Measurements from ENCODE around the gene TPM2. TPM values are rescaled to one million over a fixed set of nuclear protein-coding genes. Genes with fewer than 3 reads are reported as not detected.
A peak's percentile ranks its signal among the peaks of the same experiment; 100 is the strongest.

The TPM2 gene
- polyA plus RNA-seq, 12 donors: 1,434 to 10,856 (median 6,506) TPM

DNA sequence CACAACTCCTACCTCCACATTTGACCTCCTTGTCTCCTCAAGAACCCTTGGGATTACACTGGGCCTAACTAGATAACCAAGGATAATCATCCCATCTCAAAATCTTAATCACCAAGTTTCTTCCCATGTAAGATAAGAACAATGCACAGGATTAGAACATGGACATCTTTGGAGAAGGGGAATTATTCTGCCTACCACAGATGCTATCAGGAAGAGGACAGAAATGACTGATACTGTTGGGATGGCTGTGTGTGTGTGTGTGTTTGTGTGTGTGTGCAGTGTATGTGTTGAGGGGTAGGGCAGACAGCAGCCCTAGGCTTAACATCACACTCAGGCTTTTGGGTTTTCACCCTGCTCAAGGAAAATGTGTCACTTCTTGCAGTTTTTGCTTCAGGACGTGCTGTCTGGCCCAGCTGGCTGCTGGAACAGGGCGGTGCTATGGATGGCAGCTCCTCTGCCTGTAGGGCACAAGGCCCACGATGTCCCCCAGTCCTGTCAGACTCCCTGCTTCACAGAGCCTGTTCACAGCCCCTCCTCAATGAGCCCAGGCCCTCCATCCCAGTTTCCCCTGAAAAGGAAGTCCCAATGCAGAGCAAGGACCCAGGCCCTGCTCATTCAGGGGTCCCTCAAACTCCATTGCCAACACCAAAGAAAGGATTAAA is 8.3 kb downstream of the TPM2 start:
- DNase-seq: no peak

DNA sequence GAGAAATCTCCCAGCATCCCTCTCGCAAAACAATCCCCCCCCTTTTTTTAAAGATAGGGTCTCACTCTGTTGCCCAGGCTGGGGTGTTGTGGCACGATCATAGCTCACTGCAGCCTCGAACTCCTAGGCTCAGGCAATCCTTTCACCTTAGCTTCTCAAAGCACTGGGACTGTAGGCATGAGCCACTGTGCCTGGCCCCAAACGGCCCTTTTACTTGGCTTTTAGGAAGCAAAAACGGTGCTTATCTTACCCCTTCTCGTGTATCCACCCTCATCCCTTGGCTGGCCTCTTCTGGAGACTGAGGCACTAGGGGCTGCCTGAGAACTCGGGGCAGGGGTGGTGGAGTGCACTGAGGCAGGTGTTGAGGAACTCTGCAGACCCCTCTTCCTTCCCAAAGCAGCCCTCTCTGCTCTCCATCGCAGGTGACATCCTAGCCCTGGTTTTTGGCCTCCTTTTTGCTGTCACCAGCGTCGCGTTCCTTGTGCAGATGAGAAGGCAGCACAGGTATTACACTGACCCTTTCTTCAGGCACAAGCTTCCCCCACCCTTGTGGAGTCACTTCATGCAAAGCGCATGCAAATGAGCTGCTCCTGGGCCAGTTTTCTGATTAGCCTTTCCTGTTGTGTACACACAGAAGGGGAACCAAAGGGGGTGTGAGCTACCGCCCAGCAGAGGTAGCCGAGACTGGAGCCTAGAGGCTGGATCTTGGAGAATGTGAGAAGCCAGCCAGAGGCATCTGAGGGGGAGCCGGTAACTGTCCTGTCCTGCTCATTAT is 9.2 kb downstream of the TPM2 start:
- DNase-seq: no peak

DNA sequence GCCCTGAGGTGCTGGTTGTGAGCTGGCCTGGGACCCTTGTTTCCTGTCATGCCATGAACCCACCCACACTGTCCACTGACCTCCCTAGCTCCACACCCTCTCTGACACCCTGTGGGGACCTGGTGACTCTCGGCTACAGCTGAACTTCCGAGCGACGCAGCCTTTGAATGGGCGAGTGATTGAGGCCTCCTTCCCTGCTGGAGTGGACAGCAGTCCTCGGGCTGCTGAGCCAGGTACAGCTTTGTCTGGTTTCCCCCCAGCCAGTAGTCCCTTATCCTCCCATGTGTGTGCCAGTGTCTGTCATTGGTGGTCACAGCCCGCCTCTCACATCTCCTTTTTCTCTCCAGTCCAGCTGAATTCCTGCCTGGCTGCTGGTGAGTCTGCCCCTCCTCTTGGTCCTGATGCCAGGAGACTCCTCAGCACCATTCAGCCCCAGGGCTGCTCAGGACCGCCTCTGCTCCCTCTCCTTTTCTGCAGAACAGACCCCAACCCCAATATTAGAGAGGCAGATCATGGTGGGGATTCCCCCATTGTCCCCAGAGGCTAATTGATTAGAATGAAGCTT is 9.9 kb downstream of the TPM2 start:
- DNase-seq: no peak

DNA sequence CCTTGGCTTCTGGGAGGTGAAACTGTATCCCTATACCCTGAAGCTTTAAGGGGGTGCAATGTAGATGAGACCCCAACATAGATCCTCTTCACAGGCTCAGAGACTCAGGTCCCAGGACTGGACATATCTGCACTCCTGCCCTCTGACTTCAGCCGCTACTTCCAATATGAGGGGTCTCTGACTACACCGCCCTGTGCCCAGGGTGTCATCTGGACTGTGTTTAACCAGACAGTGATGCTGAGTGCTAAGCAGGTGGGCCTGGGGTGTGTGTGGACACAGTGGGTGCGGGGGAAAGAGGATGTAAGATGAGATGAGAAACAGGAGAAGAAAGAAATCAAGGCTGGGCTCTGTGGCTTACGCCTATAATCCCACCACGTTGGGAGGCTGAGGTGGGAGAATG is 10.6 kb downstream of the TPM2 start:
- DNase-seq: no peak

DNA sequence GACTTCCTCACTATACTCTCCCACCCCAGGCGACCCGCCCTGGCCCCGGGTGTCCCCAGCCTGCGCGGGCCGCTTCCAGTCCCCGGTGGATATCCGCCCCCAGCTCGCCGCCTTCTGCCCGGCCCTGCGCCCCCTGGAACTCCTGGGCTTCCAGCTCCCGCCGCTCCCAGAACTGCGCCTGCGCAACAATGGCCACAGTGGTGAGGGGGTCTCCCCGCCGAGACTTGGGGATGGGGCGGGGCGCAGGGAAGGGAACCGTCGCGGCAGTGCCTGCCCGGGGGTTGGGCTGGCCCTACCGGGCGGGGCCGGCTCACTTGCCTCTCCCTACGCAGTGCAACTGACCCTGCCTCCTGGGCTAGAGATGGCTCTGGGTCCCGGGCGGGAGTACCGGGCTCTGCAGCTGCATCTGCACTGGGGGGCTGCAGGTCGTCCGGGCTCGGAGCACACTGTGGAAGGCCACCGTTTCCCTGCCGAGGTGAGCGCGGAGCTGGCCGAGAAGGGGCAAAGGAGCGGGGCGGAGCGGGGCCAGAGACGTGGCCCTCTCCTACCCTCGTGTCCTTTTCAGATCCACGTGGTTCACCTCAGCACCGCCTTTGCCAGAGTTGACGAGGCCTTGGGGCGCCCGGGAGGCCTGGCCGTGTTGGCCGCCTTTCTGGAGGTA is 13.9 kb downstream of the TPM2 start:
- DNase-seq: no peak

DNA sequence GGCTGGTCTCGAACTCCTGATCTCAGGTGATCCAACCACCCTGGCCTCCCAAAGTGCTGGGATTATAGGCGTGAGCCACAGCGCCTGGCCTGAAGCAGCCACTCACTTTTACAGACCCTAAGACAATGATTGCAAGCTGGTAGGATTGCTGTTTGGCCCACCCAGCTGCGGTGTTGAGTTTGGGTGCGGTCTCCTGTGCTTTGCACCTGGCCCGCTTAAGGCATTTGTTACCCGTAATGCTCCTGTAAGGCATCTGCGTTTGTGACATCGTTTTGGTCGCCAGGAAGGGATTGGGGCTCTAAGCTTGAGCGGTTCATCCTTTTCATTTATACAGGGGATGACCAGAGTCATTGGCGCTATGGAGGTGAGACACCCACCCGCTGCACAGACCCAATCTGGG is 14.5 kb downstream of the TPM2 start:
- DNase-seq: no peak

DNA sequence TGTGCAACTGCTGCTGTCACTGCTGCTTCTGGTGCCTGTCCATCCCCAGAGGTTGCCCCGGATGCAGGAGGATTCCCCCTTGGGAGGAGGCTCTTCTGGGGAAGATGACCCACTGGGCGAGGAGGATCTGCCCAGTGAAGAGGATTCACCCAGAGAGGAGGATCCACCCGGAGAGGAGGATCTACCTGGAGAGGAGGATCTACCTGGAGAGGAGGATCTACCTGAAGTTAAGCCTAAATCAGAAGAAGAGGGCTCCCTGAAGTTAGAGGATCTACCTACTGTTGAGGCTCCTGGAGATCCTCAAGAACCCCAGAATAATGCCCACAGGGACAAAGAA is 15.7 kb downstream of the TPM2 start:
- no peak for DNase-seq

DNA sequence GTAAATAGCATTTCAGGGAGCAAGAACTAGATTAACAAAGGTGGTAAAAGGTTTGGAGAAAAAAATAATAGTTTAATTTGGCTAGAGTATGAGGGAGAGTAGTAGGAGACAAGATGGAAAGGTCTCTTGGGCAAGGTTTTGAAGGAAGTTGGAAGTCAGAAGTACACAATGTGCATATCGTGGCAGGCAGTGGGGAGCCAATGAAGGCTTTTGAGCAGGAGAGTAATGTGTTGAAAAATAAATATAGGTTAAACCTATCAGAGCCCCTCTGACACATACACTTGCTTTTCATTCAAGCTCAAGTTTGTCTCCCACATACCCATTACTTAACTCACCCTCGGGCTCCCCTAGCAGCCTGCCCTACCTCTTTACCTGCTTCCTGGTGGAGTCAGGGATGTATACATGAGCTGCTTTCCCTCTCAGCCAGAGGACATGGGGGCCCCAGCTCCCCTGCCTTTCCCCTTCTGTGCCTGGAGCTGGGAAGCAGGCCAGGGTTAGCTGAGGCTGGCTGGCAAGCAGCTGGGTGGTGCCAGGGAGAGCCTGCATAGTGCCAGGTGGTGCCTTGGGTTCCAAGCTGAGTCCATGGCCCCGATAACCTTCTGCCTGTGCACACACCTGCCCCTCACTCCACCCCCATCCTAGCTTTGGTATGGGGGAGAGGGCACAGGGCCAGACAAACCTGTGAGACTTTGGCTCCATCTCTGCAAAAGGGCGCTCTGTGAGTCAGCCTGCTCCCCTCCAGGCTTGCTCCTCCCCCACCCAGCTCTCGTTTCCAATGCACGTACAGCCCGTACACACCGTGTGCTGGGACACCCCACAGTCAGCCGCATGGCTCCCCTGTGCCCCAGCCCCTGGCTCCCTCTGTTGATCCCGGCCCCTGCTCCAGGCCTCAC is 16.3 kb downstream of the TPM2 start, which contains the start of gene CA9:
CA9 (plus strand) TSS at position 797 of the 893 bp plus-strand sequence; CDS start at position 829, 32 bp downstream.
- no peak for DNase-seq

DNA sequence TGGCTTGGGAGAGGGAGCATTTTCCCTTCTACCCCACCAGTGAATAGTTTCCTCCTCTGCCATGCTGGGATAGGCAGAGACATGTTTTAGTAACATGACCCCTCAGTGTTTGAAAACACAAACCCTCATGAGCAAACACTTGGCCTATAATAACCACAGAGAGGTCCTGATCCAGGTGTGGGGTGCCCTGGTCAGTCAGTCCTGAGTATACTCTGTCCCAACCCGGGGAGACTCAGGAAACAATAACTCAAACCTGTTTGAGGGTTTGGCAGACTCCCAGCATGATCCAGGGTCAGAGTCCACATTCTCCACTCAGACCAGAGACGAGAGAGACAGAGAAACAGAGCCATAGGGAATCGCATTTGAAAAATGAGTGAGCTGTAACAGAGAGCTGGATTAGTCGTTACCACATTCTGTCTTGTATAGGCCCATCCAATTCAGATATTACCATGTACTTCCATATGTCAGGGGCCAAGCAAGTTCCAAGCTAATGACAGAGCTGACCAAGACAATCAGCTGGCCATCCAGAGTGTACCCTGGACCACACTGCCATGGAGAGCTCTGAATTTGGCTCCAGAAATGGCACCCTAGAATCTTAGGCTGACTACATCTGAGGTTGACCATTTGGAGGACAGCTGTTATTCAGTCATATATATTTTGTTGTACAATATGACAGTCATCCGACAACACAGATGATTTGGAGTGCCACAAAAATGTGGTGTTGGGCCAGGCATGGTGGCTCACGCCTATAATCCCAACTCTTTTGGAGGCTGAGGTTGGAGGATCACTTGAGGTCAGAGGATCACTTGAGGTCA is 20.2 kb downstream of the TPM2 start:
- no peak for DNase-seq

DNA sequence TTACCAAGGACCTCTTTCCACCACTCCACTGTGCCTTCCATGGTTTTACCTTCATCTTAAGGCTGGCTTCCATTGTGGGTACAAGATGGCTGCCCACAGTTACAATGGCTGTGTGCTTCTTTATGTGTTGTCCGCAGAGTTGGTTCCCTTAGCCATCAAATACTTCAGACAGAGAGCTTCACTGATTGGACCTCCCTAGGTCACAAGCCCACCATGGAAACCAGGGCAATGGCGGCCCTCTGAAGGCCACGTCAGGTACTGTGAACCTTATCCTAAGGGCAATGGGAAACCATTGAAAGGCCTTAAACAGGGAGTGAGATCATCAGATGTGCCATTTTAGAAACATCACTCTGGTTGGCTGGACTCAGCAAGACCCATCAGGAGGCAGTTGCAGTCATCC is 21.8 kb downstream of the TPM2 start:
- no peak for DNase-seq

DNA sequence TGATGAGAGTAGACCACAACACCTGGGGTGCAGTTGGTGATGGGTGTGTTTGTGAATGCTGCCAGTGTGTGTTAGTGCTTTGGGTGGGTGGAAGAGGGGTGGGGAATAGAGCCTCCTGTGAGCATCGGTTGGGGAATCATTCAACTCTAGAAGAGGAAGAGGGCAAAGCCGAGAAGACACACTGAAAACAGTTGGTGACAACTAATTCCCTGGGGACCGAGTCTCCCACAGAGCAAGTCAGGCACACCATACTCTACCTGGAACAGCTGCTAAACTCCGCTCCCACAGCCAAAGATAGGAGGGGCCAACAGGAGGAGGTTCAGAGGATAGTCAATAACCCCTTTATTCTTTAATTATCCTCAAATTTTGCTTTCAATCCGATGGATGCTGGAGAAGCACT is 23.2 kb downstream of the TPM2 start:
- DNase-seq: no peak

DNA sequence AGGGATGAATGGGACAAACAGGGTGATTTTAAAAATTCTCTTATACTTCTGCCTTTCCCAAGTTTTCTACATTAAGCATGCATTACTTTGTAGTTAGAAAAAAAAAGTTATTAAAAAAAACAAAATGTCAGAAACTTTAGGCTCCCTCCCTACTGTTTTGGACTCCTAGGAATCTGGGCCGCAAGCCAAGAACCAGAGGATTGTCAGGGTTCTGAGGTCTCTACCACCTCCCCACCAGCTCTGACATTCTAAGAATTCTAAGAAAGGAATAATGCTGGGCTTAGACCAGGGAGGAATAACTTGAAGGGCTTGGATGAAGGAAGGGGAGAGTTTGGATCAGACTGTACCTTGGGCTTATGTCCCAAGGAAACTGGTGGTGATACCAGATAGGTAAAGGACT is 23.7 kb downstream of the TPM2 start:
- DNase-seq: no peak

DNA sequence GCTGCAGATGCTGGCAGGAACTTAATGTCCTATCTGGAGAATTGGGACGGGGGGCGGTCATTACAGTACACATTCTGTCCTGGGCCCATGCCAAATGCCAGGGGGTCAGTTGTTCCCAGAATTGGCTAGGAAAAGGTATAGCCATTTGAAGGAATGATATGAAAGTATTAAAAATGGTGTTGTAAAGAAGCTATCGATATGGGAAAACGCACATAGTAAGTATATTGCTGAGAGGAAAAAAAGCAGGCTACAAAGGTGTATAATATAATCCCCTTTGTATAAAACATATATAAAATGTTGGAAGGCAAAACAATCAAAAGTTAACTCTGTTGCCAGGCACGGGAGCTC is 24.3 kb downstream of the TPM2 start:
- DNase-seq: no peak

DNA sequence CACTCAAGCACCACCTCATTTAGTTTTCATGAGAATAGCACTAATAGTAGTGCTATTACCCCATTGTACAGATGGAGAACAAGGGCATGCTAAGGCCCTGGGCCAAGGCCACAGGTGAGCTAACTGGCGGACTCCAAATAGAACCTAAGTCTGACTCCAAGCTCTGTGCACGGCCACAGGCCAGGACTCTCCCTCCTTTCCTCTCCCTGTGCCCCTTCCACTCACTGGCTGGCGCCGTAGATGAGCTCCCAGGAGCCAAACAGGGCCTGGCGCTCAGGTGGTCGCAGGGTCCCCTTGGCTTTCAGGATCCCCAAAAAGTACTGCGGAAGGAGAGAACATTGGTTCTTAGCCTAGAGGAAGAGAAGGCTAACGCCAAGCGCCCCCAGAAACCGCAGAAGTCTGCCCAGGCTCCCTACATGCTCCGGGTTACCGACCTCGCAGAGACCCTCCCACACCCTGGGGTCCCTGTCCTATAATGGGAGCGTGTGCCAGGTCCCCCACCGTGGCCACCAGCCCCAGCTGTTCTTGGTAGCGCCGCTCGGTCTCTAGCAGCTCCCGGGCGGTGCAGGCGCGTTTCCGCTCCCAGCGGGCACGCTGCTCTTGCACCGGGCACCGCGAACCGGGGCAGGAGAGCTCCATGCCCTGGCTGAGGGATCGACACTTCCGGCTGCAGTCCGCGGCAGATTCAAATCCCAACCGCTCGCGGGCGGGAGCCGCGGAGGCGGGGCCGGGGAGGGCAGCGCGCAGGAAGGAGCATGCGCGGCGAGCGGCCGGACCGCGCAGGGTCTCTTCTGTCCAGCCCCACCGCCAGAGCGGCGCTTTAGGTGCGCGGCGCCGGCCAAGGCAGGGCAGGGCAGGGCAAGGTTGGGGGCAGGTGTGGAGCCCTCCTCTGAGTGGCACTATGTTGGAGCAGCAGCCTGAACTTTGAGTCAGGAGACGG is 24.9 kb downstream of the TPM2 start, which contains the start of gene ARHGEF39:
ARHGEF39 (minus strand) TSS at position 665 of the 940 bp plus-strand sequence; CDS start at position 639, 26 bp downstream.
- DNase-seq: peak; percentile 75

DNA sequence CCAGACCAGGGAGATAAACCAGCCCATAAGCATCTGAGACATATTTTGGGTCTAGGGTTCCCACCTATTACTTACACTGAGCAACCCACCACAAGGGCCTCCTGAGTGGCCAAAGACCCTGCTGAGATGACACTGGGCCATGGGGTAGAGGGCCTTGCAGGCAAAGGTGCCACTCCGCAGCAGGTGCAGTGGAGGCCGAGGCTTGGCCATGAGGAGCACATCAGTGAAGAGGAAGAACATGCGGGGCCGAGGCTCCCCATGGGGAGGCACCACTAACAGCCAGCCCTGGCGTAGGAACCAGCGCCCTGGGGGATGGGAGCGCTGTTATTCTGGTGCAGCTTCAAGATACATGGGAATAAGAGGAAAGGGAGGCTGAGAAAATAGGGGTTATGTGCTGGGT is 27.3 kb downstream of the TPM2 start:
- DNase-seq: no peak

DNA sequence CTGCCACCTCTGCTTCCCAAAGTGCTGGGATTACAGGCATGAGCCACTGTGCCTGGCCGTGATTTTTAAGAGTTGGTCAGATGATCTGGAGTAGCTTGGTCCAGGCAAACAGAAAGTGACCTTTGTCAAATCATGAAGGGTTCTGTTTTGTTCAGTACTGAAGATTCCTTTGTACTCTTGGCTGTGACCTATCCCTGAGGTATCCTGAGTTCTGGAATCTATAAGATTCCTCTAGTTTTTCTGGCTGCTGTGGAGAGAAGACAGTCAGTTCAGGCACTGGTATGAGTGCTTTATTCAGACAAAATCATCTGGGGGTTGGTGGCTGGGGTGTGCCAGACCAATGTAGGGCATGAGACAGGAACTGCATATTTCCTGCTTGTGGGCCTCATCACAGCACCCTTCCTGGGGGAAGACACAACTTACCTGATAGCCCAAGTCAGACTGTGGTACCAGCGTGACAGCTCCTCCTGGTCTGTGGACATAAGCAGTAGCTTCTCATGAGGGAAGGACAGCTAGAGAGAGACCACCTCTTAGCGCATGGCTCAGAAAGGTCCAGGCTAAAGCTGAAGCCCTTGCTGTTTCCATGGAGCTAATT is 27.9 kb downstream of the TPM2 start:
- DNase-seq: no peak

DNA sequence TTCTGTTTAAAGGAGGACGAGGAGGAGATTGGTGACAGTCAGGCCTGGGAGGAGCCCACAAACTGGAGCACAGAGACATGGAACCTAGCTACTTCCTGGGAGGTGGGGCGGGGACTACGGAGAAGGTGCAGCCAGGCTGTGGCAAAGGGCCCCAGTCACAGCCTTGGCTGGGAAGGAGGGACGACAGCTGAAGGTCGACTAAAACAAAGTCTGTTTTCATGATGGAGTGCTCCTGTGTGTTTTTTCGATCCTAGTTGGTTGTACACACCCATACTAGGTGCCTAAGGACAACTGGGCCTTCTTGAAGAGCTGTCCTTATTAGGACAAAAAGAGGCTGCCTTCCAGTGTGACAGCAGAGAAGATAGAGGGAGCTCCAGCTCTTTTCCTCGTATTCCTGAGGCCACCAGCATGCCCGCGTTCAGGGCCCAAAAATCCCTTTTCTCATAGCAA is 28.7 kb downstream of the TPM2 start:
- no peak for DNase-seq

DNA sequence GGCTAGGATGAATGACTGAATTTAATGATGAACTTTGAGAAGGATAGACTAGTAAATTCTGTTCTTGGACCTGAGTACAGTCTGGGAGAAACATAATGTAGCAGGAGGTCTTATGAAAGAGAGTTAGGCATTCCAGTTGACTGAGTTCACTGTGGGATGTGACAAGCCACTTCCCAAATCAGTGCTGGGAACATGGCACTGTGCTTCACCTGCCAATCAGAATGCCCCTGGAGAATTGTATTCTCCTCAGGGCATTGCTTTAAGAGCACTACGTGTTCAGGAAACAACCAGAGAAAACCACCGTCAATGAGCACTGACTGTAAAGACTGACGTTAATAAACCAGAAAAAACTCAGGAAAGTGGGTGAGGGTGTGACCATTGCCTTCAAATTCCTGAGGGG is 30.4 kb downstream of the TPM2 start:
- no peak for DNase-seq

DNA sequence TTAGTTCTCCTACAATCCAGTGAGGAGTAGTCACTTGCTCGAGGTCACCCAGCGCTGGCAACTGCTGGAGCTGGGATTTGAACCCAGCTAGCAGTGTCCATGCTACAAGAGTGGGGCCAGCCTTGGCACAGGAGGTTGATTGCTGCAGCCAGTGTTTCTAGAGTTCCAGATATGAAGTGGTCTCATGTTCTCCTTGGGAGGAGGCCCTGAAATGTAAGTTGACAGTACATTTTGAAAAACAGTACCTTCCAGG is 30.8 kb downstream of the TPM2 start:
- no peak for DNase-seq

All from muscle of arm (tissue), 12 donors.